ENCODE data around the gene ADGRF3.
"Not testable (repeated sequence)": the region's sequence is repeated elsewhere in the genome, so short reads cannot be mapped to it uniquely, and the experiment has no call there.

Gene ADGRF3

GRCh38 chr2:26270373-26270772, 76.2 kb downstream of the ADGRF3 start:
- no peak for TF ChIP-seq CTCF (conservative IDR thresholded peaks at IDR 0.05)
- no peak overlapping the region for H3K27ac ChIP-seq

- no peak overlapping the region for H3K27ac ChIP-seq
- no peak for TF ChIP-seq CTCF (conservative IDR thresholded peaks at IDR 0.05)
Measured at GRCh38 chr2:26269571-26270158, 76.9 kb downstream of the ADGRF3 start.

- not testable (repeated sequence) for H3K27ac ChIP-seq
Measured at GRCh38 chr2:26268670-26269385, 77.8 kb downstream of the ADGRF3 start.

- H3K27ac ChIP-seq, result no peak overlapping the region
- TF ChIP-seq CTCF (conservative IDR thresholded peaks at IDR 0.05), result no peak
Measured at GRCh38 chr2:26268213-26268612, 78.4 kb downstream of the ADGRF3 start.

- peak overlapping the region; percentile 97; the same call in 1 of the 2 replicates for H3K27ac ChIP-seq
Measured at GRCh38 chr2:26258836-26259235, 87.8 kb downstream of the ADGRF3 start.

Measured in VCaP (cell line).